ENCODE results near the gene CCDC195. TPM values are rescaled to one million over a fixed set of nuclear protein-coding genes. Genes with fewer than 3 reads are reported as not detected.
A peak's percentile ranks its signal among the peaks of the same experiment; 100 is the strongest.
"Not testable (repeated sequence)": the region's sequence is repeated elsewhere in the genome, so short reads cannot be mapped to it uniquely, and the experiment has no call there.

CCDC195 gene
- total RNA-seq, 2 donors from 2014 or later, result not detected

GRCh38 chr2:224682134-224682533 is 34.0 kb downstream of the CCDC195 start:
- Mint-ChIP-seq H3K4me1 (ENCODE audit: low read depth) (no peaks in the 10 kb centered on the region), H3K36me3 (ENCODE audit: insufficient read depth in 2 of 2) (no peaks in the 10 kb centered on the region), H3K4me3 (no peak overlapping the region), H3K9me3 (no peaks in the 10 kb centered on the region), H3K27me3 (ENCODE audit: low read depth) (peaks cover 5% of the 10 kb centered on the region), H3K27ac (no peak overlapping the region)
- DNase-seq, result no peak
- no peak for ATAC-seq (replicated peaks in 1 of 2)

GRCh38 chr2:224671731-224672130 is 44.4 kb downstream of the CCDC195 start:
- H3K27ac Mint-ChIP-seq, result no peak overlapping the region
- no peaks in the 10 kb centered on the region for H3K27me3 Mint-ChIP-seq (ENCODE audit: low read depth)
- no peaks in the 10 kb centered on the region for H3K36me3 Mint-ChIP-seq (ENCODE audit: insufficient read depth in 2 of 2)
- H3K9me3 Mint-ChIP-seq, result no peaks in the 10 kb centered on the region
- ATAC-seq (replicated peaks in 1 of 2) (no peak), DNase-seq (no peak)
- no peaks in the 10 kb centered on the region for H3K4me1 Mint-ChIP-seq (ENCODE audit: low read depth)
- H3K4me3 Mint-ChIP-seq, result no peak overlapping the region

- H3K4me3 Mint-ChIP-seq, result no peak overlapping the region
- H3K27me3 Mint-ChIP-seq (ENCODE audit: low read depth), result no peaks in the 10 kb centered on the region
- no peaks in the 10 kb centered on the region for H3K4me1 Mint-ChIP-seq (ENCODE audit: low read depth)
- H3K36me3 Mint-ChIP-seq (ENCODE audit: insufficient read depth in 2 of 2), result no peaks in the 10 kb centered on the region
- ATAC-seq (replicated peaks in 1 of 2) (no peak), DNase-seq (no peak)
- H3K27ac Mint-ChIP-seq, result no peak overlapping the region
- no peaks in the 10 kb centered on the region for H3K9me3 Mint-ChIP-seq
Measured at GRCh38 chr2:224670203-224670602, 46.0 kb downstream of the CCDC195 start.

DNA sequence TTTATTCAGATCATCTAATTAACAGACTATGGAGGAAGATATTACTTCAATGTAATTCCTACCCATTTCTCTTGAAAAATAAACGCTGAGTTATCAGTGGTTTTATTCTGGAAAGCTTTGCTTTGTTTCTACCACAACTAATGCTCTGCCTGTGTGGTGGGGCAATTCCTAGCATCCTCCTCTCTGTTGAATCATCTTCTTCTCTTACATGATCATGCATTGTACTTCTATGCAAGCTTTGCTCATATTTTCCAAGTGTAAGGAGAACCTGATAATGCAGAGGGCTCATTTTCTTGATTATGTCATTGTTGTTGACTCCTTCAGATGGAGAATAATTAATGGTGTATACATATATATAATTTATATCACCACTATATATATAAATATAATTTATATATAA is 46.7 kb downstream of the CCDC195 start:
- no peak overlapping the region for H3K27ac Mint-ChIP-seq
- no peaks in the 10 kb centered on the region for H3K4me1 Mint-ChIP-seq (ENCODE audit: low read depth)
- no peak overlapping the region for H3K4me3 Mint-ChIP-seq
- H3K9me3 Mint-ChIP-seq, result peaks cover 0 to under 1% of the 10 kb centered on the region in 2 donors
- no peaks in the 10 kb centered on the region for H3K36me3 Mint-ChIP-seq (ENCODE audit: insufficient read depth in 2 of 2)
- no peaks in the 10 kb centered on the region for H3K27me3 Mint-ChIP-seq (ENCODE audit: low read depth)
- ATAC-seq (replicated peaks in 1 of 2), result no peak
- no peak for DNase-seq

DNA sequence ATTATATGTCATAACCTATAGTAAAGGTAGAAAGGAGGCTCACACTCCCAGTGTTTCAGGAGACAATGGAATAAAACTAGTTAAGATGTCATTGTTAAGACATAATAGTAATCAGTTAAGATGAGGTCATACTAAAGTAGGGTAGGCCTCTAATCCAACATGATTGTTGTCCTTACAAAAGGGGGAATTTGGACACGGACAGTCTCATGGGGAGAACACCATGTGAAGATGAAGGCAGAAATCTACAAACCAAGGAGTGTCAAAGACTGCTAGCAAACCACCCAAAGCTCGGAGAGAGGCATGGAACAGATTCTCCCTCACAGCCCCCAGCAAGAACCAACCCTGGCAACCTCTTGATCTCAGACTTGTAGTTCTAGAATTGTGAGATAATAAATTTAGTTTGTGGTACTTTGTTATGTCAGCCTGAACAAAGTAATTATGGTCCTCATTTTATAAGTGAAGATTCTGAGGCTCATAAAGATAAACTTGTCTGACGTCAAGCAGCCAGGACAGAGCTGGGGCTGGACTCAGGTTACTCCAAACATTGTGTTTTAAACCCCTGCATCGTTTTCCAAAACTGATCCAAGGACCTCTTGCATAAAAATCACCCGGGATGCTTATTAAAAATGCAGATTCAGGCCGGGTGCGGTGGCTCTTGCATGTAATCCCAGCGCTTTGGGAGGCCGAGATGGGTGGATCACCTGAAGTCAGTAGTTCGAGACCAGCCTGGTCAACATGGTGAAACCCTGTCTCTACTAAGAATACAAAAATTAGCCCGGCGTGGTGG is 47.8 kb downstream of the CCDC195 start:
- Mint-ChIP-seq H3K9me3 (peaks cover 2 to 3% of the 10 kb centered on the region in 2 donors), H3K27ac (no peak overlapping the region), H3K4me1 (ENCODE audit: low read depth) (no peaks in the 10 kb centered on the region), H3K27me3 (ENCODE audit: low read depth) (no peaks in the 10 kb centered on the region), H3K36me3 (ENCODE audit: insufficient read depth in 2 of 2) (peaks cover 3% of the 10 kb centered on the region in 2 donors), H3K4me3 (no peak overlapping the region)
- DNase-seq, result no peak
- no peak for ATAC-seq (replicated peaks in 1 of 2)

DNA sequence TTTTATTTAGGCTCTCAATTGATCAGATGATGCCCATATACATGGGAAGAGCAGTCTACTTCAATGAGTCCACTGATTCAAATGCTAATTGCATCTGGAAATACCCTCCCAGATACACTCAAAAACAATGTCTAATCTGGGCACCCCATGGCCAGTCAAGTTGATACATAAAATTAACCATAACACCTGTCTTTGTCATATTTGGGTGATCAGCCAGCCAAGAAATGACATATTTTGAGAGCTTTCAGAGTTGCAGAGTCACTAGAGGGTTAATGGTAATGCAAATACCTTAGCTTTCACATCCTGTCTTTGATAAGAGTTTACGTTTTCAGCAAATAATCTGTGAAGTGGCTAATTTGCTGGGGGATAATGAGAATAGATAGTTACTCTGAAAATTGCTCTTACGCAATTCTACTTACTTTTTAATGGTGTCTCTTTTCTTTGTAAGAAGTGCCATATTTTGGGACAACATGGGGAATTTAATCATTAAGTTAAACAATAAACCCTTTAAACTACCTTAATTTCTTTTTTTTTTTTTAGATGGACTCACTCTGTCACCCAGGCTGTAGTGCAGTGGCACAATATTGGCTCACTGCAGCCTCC is 49.1 kb downstream of the CCDC195 start:
- Mint-ChIP-seq H3K27ac (no peak overlapping the region), H3K27me3 (ENCODE audit: low read depth) (no peaks in the 10 kb centered on the region), H3K4me1 (ENCODE audit: low read depth) (no peaks in the 10 kb centered on the region), H3K9me3 (peaks cover 5 to 6% of the 10 kb centered on the region in 2 donors), H3K36me3 (ENCODE audit: insufficient read depth in 2 of 2) (peaks cover 6 to 7% of the 10 kb centered on the region in 2 donors), H3K4me3 (no peak overlapping the region)
- DNase-seq (no peak), ATAC-seq (replicated peaks in 1 of 2) (peak in 1 of 2 donors; percentile 23)

DNA sequence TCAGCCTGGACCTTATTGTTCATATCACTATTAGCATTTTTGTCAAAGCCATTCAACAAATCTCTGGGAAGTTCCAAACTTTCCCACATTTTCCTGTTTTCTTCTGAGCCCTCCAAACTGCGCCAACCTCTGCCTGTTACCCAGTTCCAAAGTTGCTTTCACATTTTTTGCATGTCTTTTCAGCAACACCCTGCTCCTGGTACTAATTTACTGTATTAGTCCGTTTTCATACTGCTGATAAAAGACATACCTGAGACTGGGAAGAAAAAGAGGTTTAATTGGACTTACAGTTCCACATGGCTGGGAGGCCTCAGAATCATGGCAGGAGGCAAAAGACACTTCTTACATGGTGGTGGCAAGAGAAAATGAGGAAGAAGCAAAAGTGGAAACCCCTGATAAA is 52.8 kb downstream of the CCDC195 start:
- not testable (repeated sequence) for ATAC-seq (replicated peaks in 1 of 2); H3K4me3 Mint-ChIP-seq; H3K9me3 Mint-ChIP-seq; DNase-seq; H3K27ac Mint-ChIP-seq; H3K36me3 Mint-ChIP-seq (ENCODE audit: insufficient read depth in 2 of 2); H3K4me1 Mint-ChIP-seq (ENCODE audit: low read depth); H3K27me3 Mint-ChIP-seq (ENCODE audit: low read depth)

DNA sequence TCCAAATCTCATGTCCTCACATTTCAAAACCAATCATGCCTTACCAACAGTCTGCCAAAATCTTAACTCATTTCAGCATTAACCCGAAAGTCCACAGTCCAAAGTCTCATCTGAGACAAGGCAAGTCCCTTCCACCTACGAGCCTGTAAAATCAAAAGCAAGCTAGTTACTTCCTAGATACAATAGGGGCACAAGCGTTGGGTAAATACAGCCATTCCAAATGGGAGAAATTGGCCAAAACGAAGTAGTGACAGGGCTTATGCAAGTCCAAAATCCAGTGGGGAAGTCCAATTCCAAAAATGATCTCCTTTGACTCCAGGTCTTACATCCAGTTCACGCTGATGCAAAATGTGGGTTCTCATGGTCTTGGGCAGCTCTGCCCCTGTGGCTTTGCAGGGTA is 54.5 kb downstream of the CCDC195 start:
- H3K4me3 Mint-ChIP-seq; H3K9me3 Mint-ChIP-seq; H3K27me3 Mint-ChIP-seq (ENCODE audit: low read depth); H3K27ac Mint-ChIP-seq; DNase-seq; H3K36me3 Mint-ChIP-seq (ENCODE audit: insufficient read depth in 2 of 2); ATAC-seq (replicated peaks in 1 of 2); H3K4me1 Mint-ChIP-seq (ENCODE audit: low read depth): not testable (repeated sequence)

GRCh38 chr2:224659714-224660113 is 56.5 kb downstream of the CCDC195 start:
- peaks cover 6% of the 10 kb centered on the region in 2 donors for H3K9me3 Mint-ChIP-seq
- H3K27ac Mint-ChIP-seq, result no peak overlapping the region
- ATAC-seq (replicated peaks in 1 of 2) (no peak), DNase-seq (no peak)
- no peaks in the 10 kb centered on the region for H3K4me1 Mint-ChIP-seq (ENCODE audit: low read depth)
- H3K4me3 Mint-ChIP-seq, result no peak overlapping the region
- H3K27me3 Mint-ChIP-seq (ENCODE audit: low read depth), result no peaks in the 10 kb centered on the region
- peaks cover 6 to 7% of the 10 kb centered on the region in 2 donors for H3K36me3 Mint-ChIP-seq (ENCODE audit: insufficient read depth in 2 of 2)

DNA sequence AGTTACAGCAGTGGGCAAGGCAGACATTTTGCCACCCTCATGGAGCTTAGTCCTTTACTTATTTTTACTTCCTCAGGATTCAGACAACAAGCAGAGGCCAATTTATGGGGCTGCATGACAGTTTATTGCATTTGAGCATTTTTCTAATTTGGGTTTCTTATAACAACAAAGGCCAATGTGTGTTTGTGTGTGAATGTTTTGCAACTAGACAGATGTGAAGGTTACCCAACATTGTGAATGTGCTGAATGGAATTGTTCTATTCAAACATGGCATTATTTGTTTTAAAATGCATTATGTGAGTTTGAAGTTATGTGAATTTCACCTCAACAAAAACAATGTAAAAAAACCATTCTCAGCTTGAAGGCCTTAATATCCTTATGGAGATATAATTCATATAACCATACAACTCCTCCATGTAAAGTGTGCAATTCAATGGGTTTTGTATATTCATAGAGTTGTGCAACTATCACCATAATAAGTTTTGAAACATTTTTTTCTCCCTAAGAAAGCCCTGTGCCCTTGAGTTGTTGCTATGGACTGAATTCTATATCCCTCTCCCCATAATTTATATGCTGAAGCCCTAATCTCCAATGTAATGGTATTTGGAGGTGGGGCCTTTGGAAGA is 57.3 kb downstream of the CCDC195 start:
- Mint-ChIP-seq H3K4me3 (no peak overlapping the region), H3K27me3 (ENCODE audit: low read depth) (no peaks in the 10 kb centered on the region), H3K4me1 (ENCODE audit: low read depth) (no peaks in the 10 kb centered on the region), H3K27ac (no peak overlapping the region), H3K9me3 (peaks cover 4 to 6% of the 10 kb centered on the region in 2 donors), H3K36me3 (ENCODE audit: insufficient read depth in 2 of 2) (peaks cover 4 to 7% of the 10 kb centered on the region in 2 donors)
- DNase-seq, result no peak
- no peak for ATAC-seq (replicated peaks in 1 of 2)

GRCh38 chr2:224657349-224657748 is 58.8 kb downstream of the CCDC195 start:
- H3K4me3 Mint-ChIP-seq, result no peak overlapping the region

GRCh38 chr2:224655006-224655537 is 61.1 kb downstream of the CCDC195 start:
- no peak overlapping the region for H3K4me3 Mint-ChIP-seq

More at GRCh38 chr2:224657349-224657748, 58.8 kb downstream of the CCDC195 start:
- peaks cover 0 to 2% of the 10 kb centered on the region in 2 donors for H3K9me3 Mint-ChIP-seq
- no peaks in the 10 kb centered on the region for H3K27me3 Mint-ChIP-seq (ENCODE audit: low read depth)
- no peak for ATAC-seq (replicated peaks in 1 of 2)
- H3K27ac Mint-ChIP-seq, result no peak overlapping the region
- H3K36me3 Mint-ChIP-seq (ENCODE audit: insufficient read depth in 2 of 2), result no peaks in the 10 kb centered on the region
- H3K4me1 Mint-ChIP-seq (ENCODE audit: low read depth), result no peaks in the 10 kb centered on the region
- DNase-seq, result no peak

More at GRCh38 chr2:224655006-224655537, 61.1 kb downstream of the CCDC195 start:
- DNase-seq (no peak), ATAC-seq (replicated peaks in 1 of 2) (no peak)
- H3K27ac Mint-ChIP-seq, result no peak overlapping the region
- H3K36me3 Mint-ChIP-seq (ENCODE audit: insufficient read depth in 2 of 2), result no peaks in the 10 kb centered on the region
- H3K27me3 Mint-ChIP-seq (ENCODE audit: low read depth), result no peaks in the 10 kb centered on the region
- H3K9me3 Mint-ChIP-seq, result no peaks in the 10 kb centered on the region
- no peaks in the 10 kb centered on the region for H3K4me1 Mint-ChIP-seq (ENCODE audit: low read depth)
